SH-SY5Y (cell line): ENCODE measurements around the gene RFTN2.

Experiments used
- GATA2 ChIP-seq: IDR thresholded peaks from 2 replicates; pipeline ENCODE4 v1.6.1; 2011; ENCODE audit warnings: mild to moderate bottlenecking, low read depth, low read length
- GATA3 ChIP-seq: IDR thresholded peaks from 2 replicates; pipeline ENCODE4 v1.6.1; 2011; ENCODE audit warnings: low read depth, mild to moderate bottlenecking, low read length, moderate library complexity

- TF ChIP-seq GATA3 (no peak), GATA2 (no peak)
Observed at GRCh38 chr2:197547163-197547900, 128.1 kb downstream of the RFTN2 start.
